Tibial nerve (tissue), 3 donors: ENCODE data around the gene SNAP29.

Experiments used
- CTCF ChIP-seq, 5 experiments: fragments of 200-600 bp in 3 of 5; fragments of 450-650 bp in 2 of 5; sonication (generic) in 3 of 5; IDR thresholded peaks; one replicate each; pipeline ENCODE4 v1.5.1; 2016 to 2019; ENCODE audit warnings: antibody characterized with exemption in 5 of 5, mild to moderate bottlenecking in 3 of 5, moderate library complexity in 2 of 5
- POLR2A ChIP-seq, 2 donors: fragments of 450-650 bp; IDR thresholded peaks; one replicate each; pipeline ENCODE4 v1.6.1; 2017; ENCODE audit warnings: antibody characterized with exemption in 2 of 2, mild to moderate bottlenecking in 2 of 2, moderate library complexity in 2 of 2

- TF ChIP-seq CTCF (IDR thresholded peaks at IDR 0.05) (peak; percentile 53 to 83 (median 81)), POLR2A (IDR thresholded peaks at IDR 0.05) (no peak)
Observed at GRCh38 chr22:20885557-20886323, 26.9 kb downstream of the SNAP29 start.
